HT1080 (cell line): ENCODE measurements around the gene SCAMP4. TPM values are rescaled to one million over a fixed set of nuclear protein-coding genes. Genes with fewer than 3 reads are reported as not detected.

Source experiments
- total RNA-seq: library from RNA; depleted of rRNA; stranded (reverse); fragments of >200 nt; shearing (Covaris generic); gene quantifications from 2 replicates; pipeline ENCODE4 v1.2.3, GENCODE V29; 2014; rRNA removed

The SCAMP4 gene
- total RNA-seq, 1 experiment from 2014 or later, result 43.5 TPM

Other genes starting within 250 kb of the SCAMP4 start
- gene ONECUT3, start 151.9 kb upstream of the SCAMP4 start, total RNA-seq, result not detected in 2 replicates
- gene ATP8B3, start 93.1 kb upstream of the SCAMP4 start, total RNA-seq, result 6.1 and 9.8 TPM in 2 replicates
- gene REXO1, start 56.9 kb upstream of the SCAMP4 start, total RNA-seq, result 12.5 and 14.4 TPM in 2 replicates
- 12.1 and 20.2 TPM in 2 replicates for gene KLF16, start 41.8 kb upstream of the SCAMP4 start, total RNA-seq
- gene ABHD17A, start 19.9 kb upstream of the SCAMP4 start, total RNA-seq, result 216 and 229 TPM in 2 replicates
- 10.1 and 15.8 TPM in 2 replicates for gene ADAT3, start within 50 bp of the SCAMP4 start, total RNA-seq
- 91.9 and 111 TPM in 2 replicates for gene CSNK1G2, start 35.8 kb downstream of the SCAMP4 start, total RNA-seq
- 51.8 and 66.6 TPM in 2 replicates for gene BTBD2, start 110.3 kb downstream of the SCAMP4 start, total RNA-seq
- gene MKNK2, start 145.8 kb downstream of the SCAMP4 start, total RNA-seq, result 91.4 and 112 TPM in 2 replicates
- gene MOB3A, start 190.9 kb downstream of the SCAMP4 start, total RNA-seq, result 14.8 and 25.0 TPM in 2 replicates
- gene IZUMO4, start 191.5 kb downstream of the SCAMP4 start, total RNA-seq, result 1.7 and 2.8 TPM in 2 replicates
- gene AP3D1, start 246.2 kb downstream of the SCAMP4 start, total RNA-seq, result 124 and 146 TPM in 2 replicates